GM19397 (cell line): Measurements from ENCODE around the gene PLIN5.

ENCODE experiments used
- ATAC-seq: cut with Tn5 transposase; IDR thresholded peaks from one replicate; pipeline ENCODE4 v1.9.1; 2021; ENCODE audit warnings: mild to moderate bottlenecking, moderate library complexity; ENCODE audit not compliant: unreplicated experiment

The PLIN5 gene

GRCh38 chr19:4534836-4535658, at the start of gene PLIN5:
Gene PLIN5 (minus strand): TSS chr19:4535224. CDS start chr19:4534074, 1,150 bp downstream.
- ATAC-seq, result no peak

GRCh38 chr19:4583961-4584669, 49.1 kb upstream of the PLIN5 start:
- ATAC-seq, result no peak

- no peak for ATAC-seq
These were observed 48.2 kb upstream of the PLIN5 start for GRCh38 chr19:4582980-4583842.

- ATAC-seq, result no peak
These were observed 46.9 kb upstream of the PLIN5 start for GRCh38 chr19:4581666-4582553.

GRCh38 chr19:4580961-4581665, 46.1 kb upstream of the PLIN5 start:
- ATAC-seq, result no peak

GRCh38 chr19:4580021-4580901, 45.2 kb upstream of the PLIN5 start:
- no peak for ATAC-seq

GRCh38 chr19:4579389-4579788, 44.4 kb upstream of the PLIN5 start:
- ATAC-seq, result no peak

GRCh38 chr19:4578552-4579248, 43.7 kb upstream of the PLIN5 start:
- ATAC-seq, result no peak

GRCh38 chr19:4577020-4577782, 42.2 kb upstream of the PLIN5 start:
- no peak for ATAC-seq

GRCh38 chr19:4576016-4576933, 41.3 kb upstream of the PLIN5 start:
- ATAC-seq, result no peak

GRCh38 chr19:4575267-4576015, 40.4 kb upstream of the PLIN5 start:
- no peak for ATAC-seq

GRCh38 chr19:4573682-4574081, 38.7 kb upstream of the PLIN5 start:
- no peak for ATAC-seq

GRCh38 chr19:4571305-4571917, 36.4 kb upstream of the PLIN5 start:
- no peak for ATAC-seq

GRCh38 chr19:4570916-4571304, 35.9 kb upstream of the PLIN5 start:
- no peak for ATAC-seq

- no peak for ATAC-seq
These were observed 35.4 kb upstream of the PLIN5 start for GRCh38 chr19:4570402-4570801.
